GM19193 (cell line): ENCODE results near the gene ELMO1.

Experiments
- POLR2A ChIP-seq: IDR thresholded peaks from 4 replicates; pipeline ENCODE4 v1.6.1; 2011; ENCODE audit not compliant: insufficient read depth, insufficient read length; ENCODE audit errors: extremely low read depth

The ELMO1 gene

DNA sequence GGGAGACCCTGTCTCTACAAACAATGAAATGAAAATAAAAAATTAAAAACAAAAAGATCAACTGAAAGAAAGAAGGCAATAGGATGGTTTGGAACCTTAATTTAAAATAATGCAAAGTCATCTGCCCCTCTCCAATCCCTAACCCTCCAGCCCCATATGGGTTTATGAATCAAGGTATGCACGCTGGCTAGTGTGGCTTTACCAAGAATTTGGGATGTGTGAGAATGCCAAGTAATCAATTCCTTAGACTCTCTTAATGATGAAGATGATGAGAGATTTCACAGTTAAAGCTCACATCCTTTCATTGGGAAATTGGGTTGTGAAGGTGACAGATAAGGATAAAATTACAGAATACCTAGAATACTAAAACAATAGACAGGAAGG is 577.3 kb downstream of the ELMO1 start:
- no peak for TF ChIP-seq POLR2A

DNA sequence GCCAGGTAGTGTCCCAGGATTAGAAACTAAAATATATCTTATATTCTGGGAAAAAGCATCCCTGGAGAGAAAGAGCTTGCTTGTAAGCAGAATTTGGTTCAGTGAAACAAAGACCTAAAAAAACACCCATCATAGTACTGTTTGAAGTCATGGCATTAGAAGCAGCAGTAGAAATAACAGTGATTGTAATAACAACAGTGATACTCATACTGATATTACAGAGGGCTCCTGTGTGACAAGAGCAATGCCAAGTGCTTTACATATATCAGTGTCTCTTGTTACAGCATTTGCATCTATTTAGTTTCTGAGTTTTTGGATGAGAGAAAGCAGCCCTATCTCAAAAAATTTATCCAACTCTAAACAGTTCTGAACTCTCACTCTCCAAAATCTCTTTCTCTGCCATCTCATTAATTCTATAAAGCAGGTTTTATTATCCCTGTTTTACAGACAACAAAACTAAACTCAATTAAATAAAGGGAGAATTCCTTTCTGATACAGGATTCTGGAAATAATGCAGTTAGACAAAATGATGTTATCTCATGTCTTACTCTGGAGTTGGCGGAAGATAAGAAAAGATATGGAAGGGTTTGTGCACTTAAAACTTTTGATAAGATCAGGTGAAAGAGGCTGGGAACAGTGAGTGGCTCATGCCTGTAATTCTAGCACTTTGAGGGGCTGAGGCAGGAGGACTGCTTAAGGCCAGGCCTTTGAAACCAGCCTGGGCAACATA is 577.9 kb downstream of the ELMO1 start:
- TF ChIP-seq POLR2A = no peak

DNA sequence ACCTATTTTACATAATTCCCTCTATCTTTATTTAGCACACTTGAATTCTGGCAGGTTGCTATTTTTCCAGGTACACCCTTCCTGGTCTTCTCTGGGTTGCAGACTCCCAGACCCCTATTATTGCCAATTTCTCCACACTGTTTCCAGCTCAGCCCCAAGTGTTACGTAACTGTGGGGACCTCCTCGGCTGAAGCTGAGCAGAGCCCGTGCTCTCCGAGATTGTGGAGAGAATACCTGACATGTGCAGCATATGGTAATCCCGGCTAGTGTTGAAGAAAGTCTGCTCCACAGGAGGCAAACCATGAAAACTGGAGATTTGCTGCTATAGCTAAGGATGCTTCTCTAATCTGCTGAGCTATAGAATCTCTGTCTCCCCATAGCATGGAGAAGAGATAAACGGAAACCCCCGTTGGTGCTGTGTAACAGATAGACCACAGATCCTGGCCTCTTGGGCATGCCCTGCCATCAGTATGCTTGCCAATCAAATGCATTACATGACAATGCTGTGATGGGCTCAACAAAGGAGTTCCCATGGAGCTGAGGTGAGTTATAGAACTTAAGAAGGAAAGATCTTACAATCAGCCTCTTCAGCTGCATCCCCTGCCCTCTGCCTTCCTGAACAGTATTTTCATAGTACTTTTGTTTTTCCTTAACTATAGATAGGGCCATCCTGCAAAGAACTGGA is 579.8 kb downstream of the ELMO1 start:
- TF ChIP-seq POLR2A = no peak

DNA sequence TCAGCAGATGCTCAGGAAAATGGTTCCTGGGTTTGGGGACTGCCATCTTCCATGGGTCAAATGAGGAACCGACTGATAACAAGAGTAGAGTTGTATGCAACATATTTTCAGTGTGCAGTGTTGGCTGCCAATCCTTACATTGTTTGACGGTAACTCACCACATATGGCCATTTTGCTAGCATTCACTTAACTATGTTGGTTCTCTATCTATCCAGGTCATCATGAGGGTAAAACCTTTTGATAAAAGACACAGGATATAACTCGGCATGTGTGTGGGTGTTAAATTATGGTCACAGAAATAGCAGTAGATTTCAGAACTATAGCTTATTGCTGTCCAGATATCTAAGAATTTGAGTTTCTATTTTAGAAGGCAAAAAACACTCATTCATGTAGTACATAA is 583.6 kb downstream of the ELMO1 start:
- TF ChIP-seq POLR2A = no peak

DNA sequence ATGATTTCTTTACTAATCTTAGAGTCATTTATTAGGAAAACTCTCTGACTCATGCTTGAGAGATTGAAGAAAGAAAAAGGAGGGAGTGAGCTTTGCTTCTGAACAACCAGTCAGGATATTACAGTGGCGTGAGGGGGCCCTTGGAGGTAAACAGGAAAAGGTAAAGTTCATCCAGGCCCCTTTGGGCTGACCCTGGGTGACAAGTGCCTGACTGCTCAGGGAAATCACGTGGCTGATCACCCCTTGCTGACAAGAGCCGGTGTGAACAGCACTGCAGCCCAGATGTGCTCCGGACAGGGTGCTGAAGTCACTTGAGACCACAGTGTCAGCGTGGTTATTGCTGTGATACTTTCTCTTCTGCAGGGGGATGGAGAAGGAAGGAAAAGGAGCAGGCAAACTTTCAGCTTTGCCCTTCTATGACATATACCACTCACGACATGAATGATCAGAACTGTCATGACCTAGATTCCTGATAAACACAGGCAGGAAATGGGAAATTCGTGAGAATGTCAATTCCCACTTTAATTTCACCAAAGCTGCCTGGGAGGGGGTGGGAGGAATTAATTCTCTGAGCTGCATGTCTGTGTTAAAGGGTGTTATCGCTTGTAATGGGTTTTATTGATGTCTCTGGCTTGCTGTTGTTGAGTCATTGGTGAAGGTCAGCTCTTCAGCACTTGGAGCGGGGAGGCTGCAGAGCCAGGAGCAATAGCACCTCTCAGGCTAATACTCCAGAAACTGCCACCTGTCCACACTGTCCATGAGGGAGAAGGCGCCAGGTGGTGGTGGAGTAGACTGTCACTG is 584.6 kb downstream of the ELMO1 start:
- no peak for TF ChIP-seq POLR2A

GRCh38 chr7:36862771-36863261 is 585.8 kb downstream of the ELMO1 start:
- no peak for TF ChIP-seq POLR2A

- no peak for TF ChIP-seq POLR2A
Measured at GRCh38 chr7:36861656-36862055, 587.0 kb downstream of the ELMO1 start.

GRCh38 chr7:36860681-36861080 is 588.0 kb downstream of the ELMO1 start:
- no peak for TF ChIP-seq POLR2A

GRCh38 chr7:36855330-36855729 is 593.3 kb downstream of the ELMO1 start:
- no peak for TF ChIP-seq POLR2A

DNA sequence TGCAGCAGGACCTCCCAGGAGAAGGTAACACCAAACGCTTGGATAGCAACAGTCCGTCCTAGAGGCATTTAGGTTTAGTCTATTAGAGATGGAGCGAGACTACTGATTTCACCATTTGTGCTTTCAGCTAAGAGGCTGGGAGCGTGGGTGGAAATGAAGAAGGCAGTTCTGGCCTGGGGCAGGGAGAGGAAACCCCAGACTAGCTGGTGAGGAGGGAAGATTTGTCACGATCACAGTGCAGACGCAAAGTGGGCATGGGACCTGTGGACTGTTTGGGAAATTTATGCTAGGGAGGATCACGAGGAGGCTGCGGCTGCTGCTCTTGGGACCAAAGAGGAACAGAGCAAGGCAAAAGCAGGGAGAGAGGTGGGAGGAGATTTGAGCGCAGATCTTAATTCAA is 594.0 kb downstream of the ELMO1 start:
- no peak for TF ChIP-seq POLR2A

GRCh38 chr7:36852931-36853330 is 595.7 kb downstream of the ELMO1 start:
- TF ChIP-seq POLR2A = no peak

DNA sequence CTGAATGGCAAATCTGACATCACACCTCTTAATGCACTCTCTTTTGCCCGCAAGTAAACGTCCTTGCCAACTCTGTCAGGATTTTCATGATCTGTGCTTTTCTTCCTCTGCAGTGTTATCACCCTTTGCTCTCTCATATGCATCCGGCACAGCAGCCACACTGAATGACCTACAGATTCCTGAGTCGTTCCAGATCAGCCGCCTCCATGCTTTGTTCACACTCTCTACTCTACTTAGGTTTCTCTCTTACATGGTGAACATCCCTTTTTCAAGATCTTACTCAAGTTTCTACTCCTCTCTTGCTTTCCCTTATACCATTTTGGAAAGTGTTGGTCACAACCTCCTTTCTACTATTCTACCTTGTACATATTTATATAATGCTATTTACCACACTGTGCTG is 596.6 kb downstream of the ELMO1 start:
- no peak for TF ChIP-seq POLR2A

DNA sequence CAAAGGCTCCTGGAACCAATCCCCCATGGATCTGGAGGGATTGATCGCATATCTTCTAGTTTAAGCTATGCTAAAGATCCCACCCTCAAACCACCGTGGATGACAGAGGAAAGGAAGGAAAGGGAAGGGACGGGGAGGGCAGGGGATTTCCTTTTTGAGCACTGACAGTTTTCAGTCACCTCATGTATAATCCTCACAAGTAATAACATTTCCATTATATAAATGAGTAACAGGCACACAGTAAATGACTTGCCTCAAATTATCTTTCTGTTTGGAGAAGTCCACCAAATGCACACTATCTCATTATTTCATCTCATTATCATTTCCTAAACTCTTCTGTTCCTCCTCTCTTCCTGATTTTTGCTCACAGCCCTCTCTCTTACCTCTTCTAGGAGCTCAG is 597.3 kb downstream of the ELMO1 start:
- TF ChIP-seq POLR2A = no peak

DNA sequence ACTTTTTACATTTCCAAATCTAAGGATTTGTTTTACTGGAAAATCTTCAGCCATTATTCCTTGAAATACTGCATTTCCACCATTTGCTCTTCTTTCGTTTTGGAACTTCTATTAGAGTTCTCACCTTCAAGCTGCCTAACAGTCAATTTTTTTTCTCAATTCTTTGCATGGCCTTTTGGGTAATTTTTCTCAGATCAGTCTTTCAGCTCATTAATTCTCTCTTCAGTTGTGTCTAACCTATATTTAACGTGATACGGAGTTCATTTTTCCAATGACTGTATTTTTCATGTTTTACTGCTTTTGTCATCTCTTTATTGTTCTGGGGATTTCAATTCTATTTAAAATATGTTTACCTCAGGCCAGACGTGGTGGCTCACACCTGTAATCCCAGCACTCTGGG is 600.7 kb downstream of the ELMO1 start:
- no peak for TF ChIP-seq POLR2A

- no peak for TF ChIP-seq POLR2A
Measured at GRCh38 chr7:36844374-36844773, 604.3 kb downstream of the ELMO1 start.
